ENCODE data around the gene TIGD4.

DNA sequence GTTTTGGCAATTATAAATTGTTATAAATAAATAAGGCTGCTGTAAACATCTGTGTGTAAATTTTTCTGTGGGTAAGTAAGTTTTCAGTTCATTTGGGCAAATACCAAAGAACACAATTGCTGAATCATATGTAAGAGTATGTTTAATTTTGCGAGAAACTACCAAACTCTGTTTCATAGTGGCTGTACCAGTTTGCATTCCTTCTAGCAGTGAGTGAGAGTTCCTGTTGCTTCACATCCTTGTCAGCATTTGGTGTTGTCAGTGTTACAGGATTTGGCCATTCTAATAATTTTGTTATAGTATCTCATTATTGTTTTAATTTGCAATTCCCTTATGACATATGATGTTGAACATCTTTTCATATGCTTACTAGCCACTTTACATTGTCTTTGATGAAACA, 48.6 kb upstream of the TIGD4 start:
- TF ChIP-seq, protein P1, sequence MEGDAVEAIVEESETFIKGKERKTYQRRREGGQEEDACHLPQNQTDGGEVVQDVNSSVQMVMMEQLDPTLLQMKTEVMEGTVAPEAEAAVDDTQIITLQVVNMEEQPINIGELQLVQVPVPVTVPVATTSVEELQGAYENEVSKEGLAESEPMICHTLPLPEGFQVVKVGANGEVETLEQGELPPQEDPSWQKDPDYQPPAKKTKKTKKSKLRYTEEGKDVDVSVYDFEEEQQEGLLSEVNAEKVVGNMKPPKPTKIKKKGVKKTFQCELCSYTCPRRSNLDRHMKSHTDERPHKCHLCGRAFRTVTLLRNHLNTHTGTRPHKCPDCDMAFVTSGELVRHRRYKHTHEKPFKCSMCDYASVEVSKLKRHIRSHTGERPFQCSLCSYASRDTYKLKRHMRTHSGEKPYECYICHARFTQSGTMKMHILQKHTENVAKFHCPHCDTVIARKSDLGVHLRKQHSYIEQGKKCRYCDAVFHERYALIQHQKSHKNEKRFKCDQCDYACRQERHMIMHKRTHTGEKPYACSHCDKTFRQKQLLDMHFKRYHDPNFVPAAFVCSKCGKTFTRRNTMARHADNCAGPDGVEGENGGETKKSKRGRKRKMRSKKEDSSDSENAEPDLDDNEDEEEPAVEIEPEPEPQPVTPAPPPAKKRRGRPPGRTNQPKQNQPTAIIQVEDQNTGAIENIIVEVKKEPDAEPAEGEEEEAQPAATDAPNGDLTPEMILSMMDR (IDR thresholded peaks at IDR 0.05; ENCODE audit: low read depth, low read length), result no peak
- TF ChIP-seq EZH2phosphoT487 (IDR thresholded peaks at IDR 0.05; ENCODE audit: low read depth), result no peak

Data from OCI-LY3 (cell line).